ENCODE data around the gene ZDHHC4.
A peak's percentile ranks its signal among the peaks of the same experiment; 100 is the strongest.
"Not testable (repeated sequence)": the region's sequence is repeated elsewhere in the genome, so short reads cannot be mapped to it uniquely, and the experiment has no call there.

ZDHHC4 gene

DNA sequence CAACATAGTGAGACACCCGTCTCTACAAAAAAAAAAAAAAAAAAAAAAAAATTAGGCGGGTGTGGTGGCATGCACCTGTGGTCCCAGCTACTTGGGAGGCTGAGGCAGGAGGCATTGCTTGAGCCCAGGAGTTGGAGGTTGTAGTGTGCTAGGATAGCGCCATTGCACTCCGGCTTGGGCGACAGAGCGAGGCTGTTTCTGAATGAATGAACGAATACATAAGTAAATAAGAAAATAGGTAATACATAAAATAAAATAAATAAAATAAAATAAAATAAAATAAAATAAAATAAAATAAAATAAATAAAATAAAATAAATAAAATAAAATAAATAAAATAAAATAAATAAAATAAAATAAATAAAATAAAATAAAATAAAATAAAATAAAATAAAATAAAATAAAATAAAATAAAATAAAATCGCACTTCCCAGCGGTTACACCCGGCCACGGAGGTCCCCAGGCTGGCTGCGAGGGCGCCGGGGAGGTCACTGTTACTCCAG, 336 bp upstream of the ZDHHC4 start:
- H3K4me3 ChIP-seq (ENCODE audit: low read length in 2 of 2) = peak overlapping the region; percentile 62 to 95
- not testable (repeated sequence) for H2BK15ac ChIP-seq (ENCODE audit: low read length); H3K27me3 ChIP-seq (ENCODE audit: control insufficient read depth in 3 of 3, insufficient read depth in 3 of 3, low read depth in 1 of 3, low read length in 3 of 3); H3K27ac ChIP-seq (replicated peaks; ENCODE audit: low read length); H2BK5ac ChIP-seq (ENCODE audit: low read length); H3K79me1 ChIP-seq (ENCODE audit: low read depth, low read length); H3K14ac ChIP-seq (ENCODE audit: low read length); H4K91ac ChIP-seq (ENCODE audit: low read depth, low read length, poor library complexity); H3K9ac ChIP-seq (ENCODE audit: low read depth, low read length, poor library complexity); DNase-seq (ENCODE audit: low spot score); H3K4ac ChIP-seq (ENCODE audit: low read length); H2BK12ac ChIP-seq (ENCODE audit: low read length); H3K4me1 ChIP-seq (ENCODE audit: control insufficient read depth in 2 of 2, insufficient read depth in 1 of 2, low read depth in 1 of 2, low read length in 2 of 2); H4K8ac ChIP-seq (ENCODE audit: low read depth, low read length); H2AK5ac ChIP-seq (ENCODE audit: low read depth, low read length); H3K9me3 ChIP-seq (replicated peaks in 1 of 2; ENCODE audit: control insufficient read depth in 2 of 2, insufficient read depth in 1 of 2, low read depth in 1 of 2, low read length in 2 of 2); H2BK120ac ChIP-seq (ENCODE audit: low read depth, low read length)
- peak overlapping the region; percentile 68 for H3K4me2 ChIP-seq (ENCODE audit: insufficient read depth, low read length, poor library complexity, severe bottlenecking)
- WGBS, 2 donors (ENCODE audit: extremely low coverage in 2 of 2, insufficient read length in 2 of 2, insufficient replicate concordance in 1 of 2) = no CpG with 5 or more reads among the region's 14 CpGs
- H3K23ac ChIP-seq (ENCODE audit: low read depth, low read length, poor library complexity) = peak overlapping the region; percentile 99
- H3K36me3 ChIP-seq (replicated peaks in 1 of 2; ENCODE audit: control insufficient read depth in 2 of 2, insufficient read depth in 2 of 2, low read length in 2 of 2) = peaks cover 7 to 17% of the 10 kb centered on the region in 2 donors
- H3K18ac ChIP-seq (ENCODE audit: low read length) = peak overlapping the region; percentile 67
- peak overlapping the region; percentile 95 for H2AFZ ChIP-seq (ENCODE audit: low read length)

- WGBS, 2 donors (ENCODE audit: extremely low coverage in 2 of 2, insufficient read length in 2 of 2, insufficient replicate concordance in 1 of 2) = no CpG with 5 or more reads among the region's 18 CpGs
- DNase-seq (ENCODE audit: low spot score) = no peak
- Histone ChIP-seq H2BK15ac (ENCODE audit: low read length) (no peak overlapping the region), H3K4me1 (ENCODE audit: control insufficient read depth in 2 of 2, insufficient read depth in 1 of 2, low read depth in 1 of 2, low read length in 2 of 2) (no peaks in the 10 kb centered on the region), H4K8ac (ENCODE audit: low read depth, low read length) (no peak overlapping the region), H4K91ac (ENCODE audit: low read depth, low read length, poor library complexity) (no peak overlapping the region), H2BK5ac (ENCODE audit: low read length) (no peak overlapping the region), H3K36me3 (replicated peaks in 1 of 2; ENCODE audit: control insufficient read depth in 2 of 2, insufficient read depth in 2 of 2, low read length in 2 of 2) (peaks cover 14 to 30% of the 10 kb centered on the region in 2 donors), H2BK12ac (ENCODE audit: low read length) (no peak overlapping the region), H2BK120ac (ENCODE audit: low read depth, low read length) (no peak overlapping the region), H3K4me2 (ENCODE audit: insufficient read depth, low read length, poor library complexity, severe bottlenecking) (peak overlapping the region; percentile 32), H3K27ac (replicated peaks; ENCODE audit: low read length) (no peak overlapping the region), H3K79me1 (ENCODE audit: low read depth, low read length) (peaks cover 3% of the 10 kb centered on the region), H3K4me3 (ENCODE audit: low read length in 2 of 2) (peak overlapping the region in 1 of 2 donors; percentile 62), H2AK5ac (ENCODE audit: low read depth, low read length) (no peak overlapping the region), H3K9me3 (replicated peaks in 1 of 2; ENCODE audit: control insufficient read depth in 2 of 2, insufficient read depth in 1 of 2, low read depth in 1 of 2, low read length in 2 of 2) (no peaks in the 10 kb centered on the region), H3K27me3 (ENCODE audit: control insufficient read depth in 3 of 3, insufficient read depth in 3 of 3, low read depth in 1 of 3, low read length in 3 of 3) (no peaks in the 10 kb centered on the region), H3K4ac (ENCODE audit: low read length) (no peak overlapping the region), H2AFZ (ENCODE audit: low read length) (no peak overlapping the region), H3K18ac (ENCODE audit: low read length) (no peak overlapping the region), H3K14ac (ENCODE audit: low read length) (no peak overlapping the region), H3K23ac (ENCODE audit: low read depth, low read length, poor library complexity) (peak overlapping the region; percentile 10), H3K9ac (ENCODE audit: low read depth, low read length, poor library complexity) (no peak overlapping the region)
These were observed 1.1 kb downstream of the ZDHHC4 start for GRCh38 chr7:6578114-6579084.

DNA sequence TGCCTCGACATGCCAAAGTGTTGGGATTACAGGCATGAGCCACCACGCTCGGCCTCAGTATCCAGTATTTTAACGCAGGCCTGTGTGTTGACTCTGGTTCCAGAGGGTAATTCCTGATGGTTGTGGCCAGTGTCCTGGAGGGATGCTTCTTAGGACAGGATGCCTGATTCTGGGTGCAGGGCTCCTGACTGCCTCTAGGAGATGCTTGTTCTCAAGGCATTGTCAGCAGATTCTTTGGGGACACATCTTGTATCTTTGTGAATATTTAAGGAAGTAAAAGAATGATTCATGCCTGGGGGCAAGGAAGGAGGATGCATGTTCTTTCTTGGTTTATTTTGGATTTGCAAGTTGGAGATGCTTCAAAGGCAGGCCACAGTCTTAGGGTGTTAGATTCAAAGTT, 2.2 kb downstream of the ZDHHC4 start:
- Histone ChIP-seq H2BK15ac (ENCODE audit: low read length) (no peak overlapping the region), H3K14ac (ENCODE audit: low read length) (no peak overlapping the region)

DNA sequence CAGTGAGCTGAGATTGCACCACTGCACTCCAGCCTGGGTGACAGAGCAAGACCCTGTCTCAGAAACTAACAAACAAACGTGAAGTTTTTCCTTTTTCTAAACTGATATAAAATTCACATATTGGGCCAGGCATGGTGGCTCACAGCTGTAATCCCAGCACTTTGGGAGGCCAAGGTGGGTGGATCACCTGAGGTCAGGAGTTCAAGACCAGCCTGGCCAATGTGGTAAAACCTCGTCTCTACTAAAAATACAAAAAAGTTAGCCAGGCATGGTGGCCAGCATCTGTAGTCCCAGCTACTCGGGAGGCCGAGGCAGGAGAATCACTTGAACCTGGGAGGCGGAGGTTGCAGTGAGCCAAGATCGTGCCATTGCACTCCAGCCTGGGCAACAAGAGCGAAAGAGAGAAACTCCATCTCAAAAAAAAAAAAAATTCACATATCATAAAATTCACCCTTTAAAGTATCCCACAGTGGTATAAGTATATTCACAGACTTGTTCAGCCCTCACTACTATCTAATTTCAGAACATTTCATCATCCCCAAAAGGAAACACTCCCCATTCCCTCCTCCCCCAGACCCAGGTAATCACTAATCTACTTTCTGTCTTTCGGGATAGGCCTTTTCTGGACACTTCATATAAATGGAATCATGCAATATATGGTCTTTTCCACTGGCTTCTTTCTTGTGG, 8.6 kb downstream of the ZDHHC4 start:
- not testable (repeated sequence) for H2BK12ac ChIP-seq (ENCODE audit: low read length); H4K91ac ChIP-seq (ENCODE audit: low read depth, low read length, poor library complexity); H2BK15ac ChIP-seq (ENCODE audit: low read length); H3K23ac ChIP-seq (ENCODE audit: low read depth, low read length, poor library complexity); H3K4me2 ChIP-seq (ENCODE audit: insufficient read depth, low read length, poor library complexity, severe bottlenecking); H3K4me3 ChIP-seq (ENCODE audit: low read length in 2 of 2); H3K14ac ChIP-seq (ENCODE audit: low read length); H3K9me3 ChIP-seq (replicated peaks in 1 of 2; ENCODE audit: control insufficient read depth in 2 of 2, insufficient read depth in 1 of 2, low read depth in 1 of 2, low read length in 2 of 2); H4K8ac ChIP-seq (ENCODE audit: low read depth, low read length); DNase-seq (ENCODE audit: low spot score); H3K27ac ChIP-seq (replicated peaks; ENCODE audit: low read length); H3K27me3 ChIP-seq (ENCODE audit: control insufficient read depth in 3 of 3, insufficient read depth in 3 of 3, low read depth in 1 of 3, low read length in 3 of 3); H2AFZ ChIP-seq (ENCODE audit: low read length); H3K79me1 ChIP-seq (ENCODE audit: low read depth, low read length); H3K4ac ChIP-seq (ENCODE audit: low read length); H3K9ac ChIP-seq (ENCODE audit: low read depth, low read length, poor library complexity); H2BK5ac ChIP-seq (ENCODE audit: low read length); H2BK120ac ChIP-seq (ENCODE audit: low read depth, low read length); H3K4me1 ChIP-seq (ENCODE audit: control insufficient read depth in 2 of 2, insufficient read depth in 1 of 2, low read depth in 1 of 2, low read length in 2 of 2); H2AK5ac ChIP-seq (ENCODE audit: low read depth, low read length); H3K18ac ChIP-seq (ENCODE audit: low read length)
- WGBS, 2 donors (ENCODE audit: extremely low coverage in 2 of 2, insufficient read length in 2 of 2, insufficient replicate concordance in 1 of 2) = no CpG with 5 or more reads among the region's 8 CpGs
- peaks cover 28 to 67% of the 10 kb centered on the region in 2 donors for H3K36me3 ChIP-seq (replicated peaks in 1 of 2; ENCODE audit: control insufficient read depth in 2 of 2, insufficient read depth in 2 of 2, low read length in 2 of 2)

More for the DNA sequence above, 2.2 kb downstream of the ZDHHC4 start:
- Histone ChIP-seq H2BK5ac (ENCODE audit: low read length) (no peak overlapping the region), H3K9me3 (replicated peaks in 1 of 2; ENCODE audit: control insufficient read depth in 2 of 2, insufficient read depth in 1 of 2, low read depth in 1 of 2, low read length in 2 of 2) (no peaks in the 10 kb centered on the region), H3K4me2 (ENCODE audit: insufficient read depth, low read length, poor library complexity, severe bottlenecking) (no peak overlapping the region), H2BK120ac (ENCODE audit: low read depth, low read length) (no peak overlapping the region), H3K4me1 (ENCODE audit: control insufficient read depth in 2 of 2, insufficient read depth in 1 of 2, low read depth in 1 of 2, low read length in 2 of 2) (no peaks in the 10 kb centered on the region), H3K9ac (ENCODE audit: low read depth, low read length, poor library complexity) (no peak overlapping the region), H3K27ac (replicated peaks; ENCODE audit: low read length) (no peak overlapping the region), H3K79me1 (ENCODE audit: low read depth, low read length) (peaks cover 3% of the 10 kb centered on the region), H3K27me3 (ENCODE audit: control insufficient read depth in 3 of 3, insufficient read depth in 3 of 3, low read depth in 1 of 3, low read length in 3 of 3) (no peaks in the 10 kb centered on the region), H3K4ac (ENCODE audit: low read length) (no peak overlapping the region), H3K23ac (ENCODE audit: low read depth, low read length, poor library complexity) (no peak overlapping the region), H3K18ac (ENCODE audit: low read length) (no peak overlapping the region), H3K36me3 (replicated peaks in 1 of 2; ENCODE audit: control insufficient read depth in 2 of 2, insufficient read depth in 2 of 2, low read length in 2 of 2) (peaks cover 17 to 38% of the 10 kb centered on the region in 2 donors), H2AFZ (ENCODE audit: low read length) (no peak overlapping the region), H4K91ac (ENCODE audit: low read depth, low read length, poor library complexity) (no peak overlapping the region), H4K8ac (ENCODE audit: low read depth, low read length) (no peak overlapping the region), H2AK5ac (ENCODE audit: low read depth, low read length) (no peak overlapping the region), H3K4me3 (ENCODE audit: low read length in 2 of 2) (no peak overlapping the region), H2BK12ac (ENCODE audit: low read length) (no peak overlapping the region)
- DNase-seq (ENCODE audit: low spot score) = no peak
- no CpG with 5 or more reads among the region's 4 CpGs for WGBS, 2 donors (ENCODE audit: extremely low coverage in 2 of 2, insufficient read length in 2 of 2, insufficient replicate concordance in 1 of 2)

All from neuronal stem cell (in vitro differentiated cells).